GM18526 (cell line): ENCODE results near the gene ZNF771.

Source experiments
- POLR2A ChIP-seq: IDR thresholded peaks from 3 replicates; pipeline ENCODE4 v1.6.1; 2011; ENCODE audit not compliant: insufficient read length; ENCODE audit errors: extremely low read depth

ZNF771 gene

DNA sequence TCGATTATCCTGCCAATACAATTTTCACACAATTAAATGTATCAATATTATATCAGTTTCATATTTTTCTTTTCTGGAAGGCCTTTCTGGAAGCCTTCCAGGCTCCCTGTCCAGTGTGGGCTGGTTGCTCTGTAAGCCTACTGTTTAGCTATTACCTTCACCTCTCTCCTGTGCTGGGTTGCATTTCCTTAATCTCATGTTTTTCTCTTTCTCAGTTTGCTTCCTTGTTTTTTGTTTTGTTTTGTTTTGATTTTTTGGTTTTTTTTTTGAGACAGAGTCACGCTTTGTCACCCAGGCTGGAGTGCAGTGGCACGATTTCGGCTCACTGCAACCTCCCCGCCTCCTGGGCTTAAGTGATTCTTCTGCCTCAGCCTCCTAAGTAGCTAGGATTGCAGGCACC lies 31.4 kb downstream of the ZNF771 start:
- TF ChIP-seq POLR2A: no peak

DNA sequence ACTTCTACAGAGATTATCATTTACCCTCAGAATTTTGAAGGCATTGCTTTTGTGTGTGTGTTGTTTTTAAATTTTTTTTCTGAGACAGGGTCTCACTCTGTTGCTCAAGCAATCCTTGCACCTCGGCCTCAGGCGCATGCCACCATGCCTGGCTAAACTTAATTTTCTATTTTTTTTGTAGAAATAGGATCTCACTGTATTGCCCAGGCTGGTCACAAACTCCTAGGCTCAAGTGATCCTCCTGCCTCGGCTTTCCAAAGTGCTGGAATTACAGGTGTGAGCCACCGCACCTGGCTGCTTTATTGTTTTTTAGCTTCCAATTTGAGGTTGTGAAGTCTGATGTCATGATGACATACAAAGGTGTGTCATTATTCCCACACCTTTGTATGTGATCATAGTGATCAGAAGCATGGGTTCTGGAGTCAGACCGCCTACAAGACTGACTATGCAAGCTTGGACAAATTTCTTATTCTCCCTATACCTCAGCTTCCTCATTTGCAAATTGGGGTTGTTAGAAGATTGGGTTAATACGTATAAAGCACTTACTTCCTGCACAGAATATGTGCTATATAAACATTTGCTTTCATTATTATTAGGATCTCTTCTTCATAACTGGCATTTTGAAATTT lies 32.4 kb downstream of the ZNF771 start:
- no peak for TF ChIP-seq POLR2A

DNA sequence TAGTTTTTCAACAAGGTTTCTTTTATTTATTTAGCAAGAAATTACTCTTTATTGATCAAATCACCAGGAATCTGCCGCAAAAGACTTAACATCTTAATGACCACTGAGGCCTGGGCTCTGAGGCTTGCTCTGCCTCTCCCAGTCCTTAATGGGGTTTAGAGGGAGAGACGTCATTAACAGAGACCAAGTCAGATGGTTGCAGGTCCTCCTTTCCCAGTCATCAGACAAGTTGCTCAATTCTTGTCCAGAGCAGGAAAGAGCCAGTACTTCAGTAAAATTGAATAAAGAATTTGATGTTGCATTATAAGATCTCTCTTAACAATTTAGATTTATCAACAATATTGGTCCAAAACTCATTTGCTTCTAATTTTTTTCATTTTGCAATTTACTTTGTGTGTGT lies 36.2 kb downstream of the ZNF771 start:
- TF ChIP-seq POLR2A: no peak

DNA sequence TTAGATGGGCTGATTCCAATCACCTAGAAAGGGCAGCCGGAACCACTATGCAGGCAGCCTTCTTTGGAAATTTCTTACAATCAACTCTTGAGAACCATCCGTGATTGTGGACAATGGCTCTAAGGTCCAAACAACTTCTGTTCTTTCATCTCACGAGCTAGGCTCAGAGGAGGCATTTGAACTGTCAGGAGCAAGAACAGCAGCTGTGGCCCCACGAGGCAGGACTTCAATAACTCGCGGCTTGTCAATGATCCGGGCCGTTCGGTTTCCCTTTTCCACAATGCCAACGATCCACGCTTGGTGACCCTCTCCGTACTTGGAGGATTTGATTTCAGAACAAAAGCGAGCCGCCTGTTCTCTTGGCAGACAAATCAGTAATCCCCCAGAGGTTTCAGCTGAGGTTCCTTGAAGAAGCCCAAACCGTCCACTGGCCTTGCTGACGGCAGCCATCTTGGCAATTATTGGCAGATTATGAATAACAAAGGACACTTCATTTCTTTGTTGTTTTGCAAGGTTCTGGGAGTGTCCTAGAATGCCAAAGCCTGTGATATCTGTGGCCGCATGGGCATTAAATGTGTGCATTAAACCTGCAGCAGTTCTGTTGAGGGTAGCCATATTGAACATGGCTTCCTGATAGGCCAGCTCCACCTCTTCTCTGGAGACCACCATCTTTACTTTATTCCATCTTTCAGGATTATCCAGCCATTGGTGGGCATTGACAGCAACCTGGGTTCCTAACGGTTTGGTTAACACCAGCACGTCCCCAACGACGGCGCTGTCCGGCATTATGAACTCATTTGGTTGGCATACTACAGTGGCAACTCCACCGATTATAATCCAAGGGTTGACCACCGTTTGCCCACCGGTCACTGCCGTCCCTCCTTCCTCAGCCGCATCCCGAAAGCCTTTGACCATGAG lies 37.1 kb downstream of the ZNF771 start:
- TF ChIP-seq POLR2A: no peak

DNA sequence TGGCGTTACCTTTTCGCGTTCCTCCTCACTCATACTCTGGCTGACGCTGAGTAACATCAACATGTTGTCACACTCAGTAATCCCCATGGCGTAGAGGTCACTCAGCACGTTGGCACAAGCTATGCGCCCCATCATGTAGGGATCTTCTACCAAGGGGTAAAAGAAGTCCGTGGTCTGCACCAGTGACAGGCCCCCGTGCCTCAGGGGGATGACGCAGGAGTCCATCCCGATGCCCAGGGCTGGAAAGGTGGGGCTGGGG lies 37.7 kb downstream of the ZNF771 start:
- no peak for TF ChIP-seq POLR2A

DNA sequence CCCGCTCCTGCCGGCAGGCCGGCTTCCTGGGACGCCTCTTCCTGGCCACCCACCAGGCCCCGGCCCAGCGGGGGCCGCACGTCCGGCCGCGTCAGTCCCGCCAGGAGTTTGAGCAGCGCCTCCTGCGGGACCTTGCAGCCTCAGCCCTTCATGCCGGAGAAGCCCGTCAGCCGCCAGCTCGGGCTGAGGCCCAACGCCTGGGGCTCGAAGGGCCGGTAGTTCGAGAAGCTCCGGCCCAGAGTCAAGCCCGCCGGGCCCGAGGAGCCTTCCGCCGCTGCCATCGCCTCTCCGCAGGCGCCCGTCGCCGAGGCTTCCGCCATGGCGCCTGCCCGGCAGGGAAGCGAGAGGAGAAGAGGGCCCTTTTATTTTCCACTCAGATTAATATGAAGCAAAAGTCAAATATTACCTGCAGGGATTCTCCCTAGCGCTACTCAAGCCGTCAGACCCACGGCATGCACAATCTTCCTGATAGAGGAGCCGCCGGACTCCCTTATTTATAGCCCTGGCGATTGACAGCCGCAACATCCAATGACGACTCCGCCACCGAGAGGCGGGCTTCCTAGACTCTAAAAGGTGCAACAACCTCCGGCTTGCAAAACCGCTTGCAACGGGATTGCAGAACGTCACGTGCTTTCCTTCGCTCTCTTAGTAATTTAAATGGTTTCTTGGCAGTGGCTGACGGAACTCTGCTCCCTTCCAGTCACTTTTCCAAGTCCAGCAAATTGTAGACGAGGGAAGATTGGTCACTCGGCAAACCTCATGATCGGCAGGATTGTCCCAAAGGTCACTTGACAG lies 38.2 kb downstream of the ZNF771 start, which contains the start of gene SEPHS2:
Gene SEPHS2, minus strand, starts transcription at position 467 of the 795 bp plus-strand sequence. Its CDS starts 147 bp downstream, at position 320.
- TF ChIP-seq POLR2A: peak; percentile 95

DNA sequence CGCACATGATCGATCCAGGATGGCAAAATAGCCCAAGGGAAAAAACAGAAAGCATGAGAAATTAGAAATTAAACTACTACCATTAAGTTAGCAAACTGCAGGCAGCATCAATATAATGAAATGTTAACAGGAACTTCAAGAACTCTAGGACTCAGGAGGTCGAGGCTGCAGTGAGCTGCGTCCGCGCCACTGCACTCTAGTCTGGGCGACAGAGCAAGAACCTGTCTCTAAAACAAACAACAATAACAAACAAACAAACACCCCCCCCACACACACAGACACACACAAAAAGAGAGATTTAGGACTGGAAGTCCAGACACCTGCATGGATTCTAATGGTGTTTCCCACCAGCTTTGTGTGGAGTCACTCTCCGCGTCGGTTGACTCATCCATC lies 38.8 kb downstream of the ZNF771 start:
- TF ChIP-seq POLR2A: no peak

DNA sequence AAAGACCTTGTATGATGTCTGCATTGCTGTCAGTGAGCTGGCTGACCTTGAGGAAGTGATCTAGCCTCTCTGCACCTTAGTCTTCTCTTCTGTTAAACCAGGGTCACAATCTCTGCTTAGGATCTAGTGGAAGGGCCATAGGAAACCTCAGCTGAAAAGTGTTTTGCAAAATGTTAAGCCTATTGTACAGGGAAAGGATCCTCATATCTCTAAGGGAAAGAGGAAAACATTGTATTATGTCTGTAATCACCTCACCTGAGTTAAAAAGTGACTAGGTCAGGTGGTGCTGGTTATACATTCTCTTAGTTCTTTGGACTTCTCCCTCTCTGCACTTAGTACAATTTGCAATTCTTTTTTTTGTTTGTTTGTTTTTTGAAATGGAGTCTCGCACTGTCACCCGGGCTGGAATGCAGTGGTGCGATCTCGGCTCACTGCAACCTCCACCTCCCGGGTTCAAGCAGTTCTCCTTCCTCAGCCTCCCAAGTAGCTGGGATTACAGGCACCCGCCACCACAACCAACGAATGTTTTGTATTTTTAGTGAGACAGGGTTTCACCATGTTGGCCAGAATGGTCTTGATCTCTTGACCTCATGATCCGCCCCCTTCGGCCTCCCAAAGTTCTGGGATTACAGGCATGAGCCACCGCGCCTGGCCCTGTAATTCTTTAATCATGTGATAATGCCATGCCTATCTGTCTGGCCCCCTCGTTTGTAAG lies 40.3 kb downstream of the ZNF771 start:
- no peak for TF ChIP-seq POLR2A

DNA sequence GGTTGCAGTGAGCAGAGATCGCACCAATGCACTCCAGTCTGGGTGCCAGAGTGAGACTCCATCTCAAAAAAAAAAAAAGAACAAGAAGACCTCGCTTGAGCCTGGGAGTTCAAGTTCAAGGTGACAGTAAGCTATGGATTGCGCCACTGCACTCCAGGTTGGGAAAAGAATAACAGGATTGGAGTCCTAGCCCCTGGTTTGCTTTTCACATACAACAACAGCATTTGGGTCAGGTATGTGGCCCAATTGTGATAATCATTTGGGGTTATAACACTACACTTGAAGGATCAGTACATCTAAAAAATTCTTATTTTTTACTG lies 41.7 kb downstream of the ZNF771 start:
- no peak for TF ChIP-seq POLR2A

DNA sequence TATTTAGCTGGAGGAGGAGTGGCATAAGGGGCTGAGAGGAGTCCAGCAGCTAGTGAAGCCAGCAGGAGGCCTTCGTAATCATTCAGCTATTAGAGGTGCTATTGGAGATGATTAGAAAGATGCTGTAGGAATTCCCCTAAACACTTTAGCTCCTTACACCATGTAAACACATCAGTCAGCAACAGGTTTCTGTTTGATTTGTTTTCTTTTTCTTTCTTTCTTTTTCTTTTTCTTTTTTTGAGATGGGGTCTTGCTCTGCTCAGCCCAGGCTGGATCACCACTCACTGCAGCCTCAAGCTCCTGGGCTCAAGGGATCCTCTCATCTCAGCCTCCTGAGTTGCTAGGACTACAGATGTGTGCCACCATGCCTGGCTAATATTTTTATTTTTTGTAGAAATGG lies 48.9 kb downstream of the ZNF771 start:
- no peak for TF ChIP-seq POLR2A

DNA sequence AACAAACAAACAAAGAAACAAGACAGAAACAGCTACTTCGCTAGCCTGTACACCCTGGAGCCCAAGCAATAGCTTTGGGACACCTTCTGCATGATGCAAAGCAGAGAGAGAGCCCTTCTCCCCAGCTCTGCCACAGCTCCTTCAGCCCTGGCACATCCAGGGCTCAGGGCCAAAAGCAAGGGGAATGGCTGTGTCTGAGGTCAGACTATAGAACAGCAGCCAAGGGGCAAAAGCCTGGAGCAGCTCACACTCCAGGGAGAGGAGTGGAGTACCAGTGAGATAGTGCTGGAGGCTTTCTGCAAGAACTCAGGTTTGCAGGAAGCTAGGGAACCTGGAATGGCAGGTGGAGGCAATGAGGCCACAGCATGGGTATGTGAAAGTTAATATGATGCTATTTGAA lies 49.9 kb downstream of the ZNF771 start:
- TF ChIP-seq POLR2A: no peak

DNA sequence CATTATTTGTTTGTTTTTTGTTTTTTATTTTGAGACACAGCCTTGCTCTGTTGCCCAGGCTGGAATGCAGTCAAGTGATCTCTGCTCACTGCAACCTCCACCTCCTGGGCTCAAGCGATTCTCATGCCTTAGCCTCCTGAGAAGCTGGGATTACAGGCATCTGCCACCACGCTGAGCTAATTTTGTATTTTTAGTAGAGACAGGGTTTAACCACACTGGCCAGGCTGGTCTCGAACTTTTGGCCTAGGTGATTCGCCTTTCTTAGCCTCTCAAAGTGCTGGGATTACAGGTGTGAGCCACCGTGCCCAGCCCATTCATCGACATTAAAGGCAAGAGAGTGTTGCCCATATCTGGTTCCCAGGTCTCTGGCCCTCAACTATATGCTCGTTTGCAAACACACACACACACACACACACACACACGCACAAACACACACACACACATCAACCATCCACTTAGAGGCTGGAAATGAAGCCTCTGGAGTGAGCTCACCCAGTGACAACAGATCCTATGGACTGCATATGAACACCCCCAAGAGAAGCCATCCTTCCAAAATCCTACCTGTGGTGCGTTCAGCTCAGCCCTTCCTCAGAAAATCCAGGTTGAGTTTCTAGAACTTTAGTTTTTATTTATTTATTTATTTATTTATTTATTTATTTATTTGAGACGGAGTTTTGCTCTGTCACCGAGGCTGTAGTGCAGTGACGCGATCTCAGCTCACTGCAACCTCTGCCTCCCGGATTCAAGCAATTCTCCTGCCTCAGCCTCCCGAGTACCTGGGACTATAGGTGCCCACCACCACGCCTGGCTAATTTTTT lies 50.5 kb downstream of the ZNF771 start:
- no peak for TF ChIP-seq POLR2A

DNA sequence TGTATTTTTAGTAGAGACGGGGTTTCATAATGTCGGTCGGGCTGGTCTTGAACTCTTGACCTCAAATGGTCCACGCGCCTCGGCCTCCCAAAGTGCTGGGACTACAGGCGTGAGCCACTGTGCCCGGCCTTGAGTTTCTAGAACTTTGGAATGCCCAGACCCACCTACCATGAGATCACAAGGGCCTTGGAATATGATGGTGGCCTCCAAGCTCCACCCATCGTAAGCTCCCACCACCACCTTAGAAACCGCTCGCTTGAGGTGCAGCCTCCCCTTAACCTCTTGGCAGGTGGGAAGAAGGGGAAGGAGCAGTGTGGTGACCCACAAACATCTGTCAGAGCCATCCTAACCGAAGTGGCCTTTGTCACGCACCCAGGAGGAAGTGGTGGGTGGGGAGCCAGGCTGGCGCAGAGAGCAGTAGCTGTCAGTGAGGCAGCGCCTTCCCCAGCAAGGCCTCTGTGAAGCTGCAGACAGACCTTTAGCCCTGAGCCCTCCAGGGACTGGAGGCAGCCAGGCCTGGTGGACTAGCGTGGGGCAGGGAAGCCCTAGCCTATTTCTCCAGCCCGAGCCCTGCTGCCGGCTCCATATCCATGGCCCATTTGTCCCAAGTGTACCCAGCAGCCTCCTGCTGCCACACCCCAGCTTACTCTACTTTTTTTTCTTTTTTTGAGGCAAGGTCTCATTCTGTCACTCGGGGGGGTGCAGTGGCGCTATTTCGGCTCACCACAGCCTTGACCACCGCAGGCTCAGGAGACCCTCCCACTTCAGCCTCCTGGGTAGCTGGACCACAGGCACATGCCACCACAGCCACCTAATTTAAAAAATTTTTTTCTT lies 51.4 kb downstream of the ZNF771 start:
- peak; percentile 83 for TF ChIP-seq POLR2A

DNA sequence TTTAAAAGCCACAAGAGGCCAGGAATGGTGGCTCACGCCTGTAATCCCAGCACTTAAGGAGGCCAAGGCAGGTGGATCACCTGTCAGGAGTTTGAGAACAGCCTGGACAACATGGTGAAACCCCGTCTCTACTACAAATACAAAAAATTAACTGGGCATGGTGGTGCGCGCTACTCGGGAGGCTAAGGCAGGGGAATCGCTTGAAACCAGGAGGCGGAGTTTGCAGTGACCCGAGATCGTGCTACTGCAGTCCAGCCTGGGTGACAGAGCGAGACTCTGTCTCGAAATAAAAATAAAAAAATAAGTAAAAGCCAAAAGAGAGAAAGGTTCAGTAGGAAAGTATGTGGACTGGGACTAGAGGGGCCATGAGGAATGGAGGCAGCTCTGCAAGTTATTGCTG lies 52.0 kb downstream of the ZNF771 start:
- TF ChIP-seq POLR2A: no peak

DNA sequence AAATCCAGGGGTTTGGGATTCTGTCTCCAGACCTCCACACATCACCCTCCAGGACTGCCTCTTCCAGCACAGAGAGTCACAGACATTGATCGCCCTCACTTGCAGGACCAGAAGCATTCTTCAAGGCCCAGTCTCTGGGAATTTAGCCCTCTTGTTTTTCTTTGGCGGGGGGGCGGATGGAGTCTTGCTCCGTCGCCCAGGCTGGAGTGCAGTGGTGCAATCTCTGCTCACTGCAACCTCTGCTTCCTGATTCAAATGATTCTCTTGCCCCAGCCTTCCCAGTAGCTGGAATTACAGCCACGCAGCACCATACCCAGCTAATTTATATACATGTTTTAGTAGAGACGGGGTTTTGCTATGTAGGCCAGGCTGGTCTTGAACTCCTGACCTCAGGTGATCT lies 56.7 kb downstream of the ZNF771 start:
- TF ChIP-seq POLR2A: no peak
